ENCODE data around the gene PRR5L.

The PRR5L gene

GRCh38 chr11:36304351-36304750 lies 8.3 kb downstream of the PRR5L start:
- Histone ChIP-seq H3K79me1 (ENCODE audit: low read depth, low read length) (no peaks in the 10 kb centered on the region), H4K8ac (ENCODE audit: low read depth, low read length) (no peak overlapping the region), H3K36me3 (replicated peaks in 1 of 2; ENCODE audit: control insufficient read depth in 2 of 2, insufficient read depth in 2 of 2, low read length in 2 of 2) (no peaks in the 10 kb centered on the region), H2AFZ (ENCODE audit: low read length) (no peak overlapping the region), H2BK12ac (ENCODE audit: low read length) (no peak overlapping the region), H2AK5ac (ENCODE audit: low read depth, low read length) (no peak overlapping the region), H3K4me2 (ENCODE audit: insufficient read depth, low read length, poor library complexity, severe bottlenecking) (no peak overlapping the region), H3K4ac (ENCODE audit: low read length) (no peak overlapping the region), H3K27ac (replicated peaks; ENCODE audit: low read length) (no peak overlapping the region), H2BK120ac (ENCODE audit: low read depth, low read length) (no peak overlapping the region), H3K4me1 (ENCODE audit: control insufficient read depth in 2 of 2, insufficient read depth in 1 of 2, low read depth in 1 of 2, low read length in 2 of 2) (no peaks in the 10 kb centered on the region), H3K9ac (ENCODE audit: low read depth, low read length, poor library complexity) (no peak overlapping the region), H3K9me3 (replicated peaks in 1 of 2; ENCODE audit: control insufficient read depth in 2 of 2, insufficient read depth in 1 of 2, low read depth in 1 of 2, low read length in 2 of 2) (no peaks in the 10 kb centered on the region), H2BK15ac (ENCODE audit: low read length) (no peak overlapping the region), H3K23ac (ENCODE audit: low read depth, low read length, poor library complexity) (no peak overlapping the region), H3K4me3 (ENCODE audit: low read length in 2 of 2) (no peak overlapping the region), H3K14ac (ENCODE audit: low read length) (no peak overlapping the region), H3K18ac (ENCODE audit: low read length) (no peak overlapping the region), H2BK5ac (ENCODE audit: low read length) (no peak overlapping the region), H4K91ac (ENCODE audit: low read depth, low read length, poor library complexity) (no peak overlapping the region), H3K27me3 (ENCODE audit: control insufficient read depth in 3 of 3, insufficient read depth in 3 of 3, low read depth in 1 of 3, low read length in 3 of 3) (no peaks in the 10 kb centered on the region)
- no CpG with 5 or more reads among the region's 1 CpG for WGBS, 2 donors (ENCODE audit: extremely low coverage in 2 of 2, insufficient read length in 2 of 2, insufficient replicate concordance in 1 of 2)
- no peak for DNase-seq (ENCODE audit: low spot score)

GRCh38 chr11:36305047-36305446 lies 9.0 kb downstream of the PRR5L start:
- DNase-seq (ENCODE audit: low spot score) = no peak
- no CpG with 5 or more reads among the region's 1 CpG for WGBS, 2 donors (ENCODE audit: extremely low coverage in 2 of 2, insufficient read length in 2 of 2, insufficient replicate concordance in 1 of 2)
- Histone ChIP-seq H2BK12ac (ENCODE audit: low read length) (no peak overlapping the region), H4K8ac (ENCODE audit: low read depth, low read length) (no peak overlapping the region), H3K79me1 (ENCODE audit: low read depth, low read length) (no peaks in the 10 kb centered on the region), H3K4me3 (ENCODE audit: low read length in 2 of 2) (no peak overlapping the region), H3K4me2 (ENCODE audit: insufficient read depth, low read length, poor library complexity, severe bottlenecking) (no peak overlapping the region), H4K91ac (ENCODE audit: low read depth, low read length, poor library complexity) (no peak overlapping the region), H3K27me3 (ENCODE audit: control insufficient read depth in 3 of 3, insufficient read depth in 3 of 3, low read depth in 1 of 3, low read length in 3 of 3) (no peaks in the 10 kb centered on the region), H2BK15ac (ENCODE audit: low read length) (no peak overlapping the region), H2AFZ (ENCODE audit: low read length) (no peak overlapping the region), H3K9me3 (replicated peaks in 1 of 2; ENCODE audit: control insufficient read depth in 2 of 2, insufficient read depth in 1 of 2, low read depth in 1 of 2, low read length in 2 of 2) (no peaks in the 10 kb centered on the region), H3K18ac (ENCODE audit: low read length) (no peak overlapping the region), H2BK5ac (ENCODE audit: low read length) (no peak overlapping the region), H3K36me3 (replicated peaks in 1 of 2; ENCODE audit: control insufficient read depth in 2 of 2, insufficient read depth in 2 of 2, low read length in 2 of 2) (no peaks in the 10 kb centered on the region), H3K9ac (ENCODE audit: low read depth, low read length, poor library complexity) (no peak overlapping the region), H3K4me1 (ENCODE audit: control insufficient read depth in 2 of 2, insufficient read depth in 1 of 2, low read depth in 1 of 2, low read length in 2 of 2) (no peaks in the 10 kb centered on the region), H3K14ac (ENCODE audit: low read length) (no peak overlapping the region), H2AK5ac (ENCODE audit: low read depth, low read length) (no peak overlapping the region), H3K27ac (replicated peaks; ENCODE audit: low read length) (no peak overlapping the region), H3K23ac (ENCODE audit: low read depth, low read length, poor library complexity) (no peak overlapping the region), H2BK120ac (ENCODE audit: low read depth, low read length) (no peak overlapping the region), H3K4ac (ENCODE audit: low read length) (no peak overlapping the region)

- Histone ChIP-seq H3K4ac (ENCODE audit: low read length) (no peak overlapping the region), H3K23ac (ENCODE audit: low read depth, low read length, poor library complexity) (no peak overlapping the region), H3K18ac (ENCODE audit: low read length) (no peak overlapping the region), H2BK12ac (ENCODE audit: low read length) (no peak overlapping the region), H3K14ac (ENCODE audit: low read length) (no peak overlapping the region), H3K27me3 (ENCODE audit: control insufficient read depth in 3 of 3, insufficient read depth in 3 of 3, low read depth in 1 of 3, low read length in 3 of 3) (no peaks in the 10 kb centered on the region), H4K91ac (ENCODE audit: low read depth, low read length, poor library complexity) (no peak overlapping the region), H3K79me1 (ENCODE audit: low read depth, low read length) (no peaks in the 10 kb centered on the region), H3K27ac (replicated peaks; ENCODE audit: low read length) (no peak overlapping the region), H3K4me2 (ENCODE audit: insufficient read depth, low read length, poor library complexity, severe bottlenecking) (no peak overlapping the region), H3K36me3 (replicated peaks in 1 of 2; ENCODE audit: control insufficient read depth in 2 of 2, insufficient read depth in 2 of 2, low read length in 2 of 2) (no peaks in the 10 kb centered on the region), H3K4me3 (ENCODE audit: low read length in 2 of 2) (no peak overlapping the region), H3K9me3 (replicated peaks in 1 of 2; ENCODE audit: control insufficient read depth in 2 of 2, insufficient read depth in 1 of 2, low read depth in 1 of 2, low read length in 2 of 2) (no peaks in the 10 kb centered on the region), H3K9ac (ENCODE audit: low read depth, low read length, poor library complexity) (no peak overlapping the region), H2AFZ (ENCODE audit: low read length) (no peak overlapping the region), H2AK5ac (ENCODE audit: low read depth, low read length) (no peak overlapping the region), H2BK15ac (ENCODE audit: low read length) (no peak overlapping the region), H3K4me1 (ENCODE audit: control insufficient read depth in 2 of 2, insufficient read depth in 1 of 2, low read depth in 1 of 2, low read length in 2 of 2) (no peaks in the 10 kb centered on the region), H2BK120ac (ENCODE audit: low read depth, low read length) (no peak overlapping the region), H2BK5ac (ENCODE audit: low read length) (no peak overlapping the region), H4K8ac (ENCODE audit: low read depth, low read length) (no peak overlapping the region)
- DNase-seq (ENCODE audit: low spot score) = no peak
- no CpG with 5 or more reads among the region's 3 CpGs for WGBS, 2 donors (ENCODE audit: extremely low coverage in 2 of 2, insufficient read length in 2 of 2, insufficient replicate concordance in 1 of 2)
Observed at GRCh38 chr11:36306888-36307287, 10.8 kb downstream of the PRR5L start.

- no peak overlapping the region for H3K9ac ChIP-seq (ENCODE audit: low read depth, low read length, poor library complexity)
- H3K79me1 ChIP-seq (ENCODE audit: low read depth, low read length) = no peaks in the 10 kb centered on the region
- no peak overlapping the region for H3K23ac ChIP-seq (ENCODE audit: low read depth, low read length, poor library complexity)
- H3K4me3 ChIP-seq (ENCODE audit: low read length in 2 of 2) = no peak overlapping the region
- no peak overlapping the region for H4K91ac ChIP-seq (ENCODE audit: low read depth, low read length, poor library complexity)
- no peak overlapping the region for H3K4me2 ChIP-seq (ENCODE audit: insufficient read depth, low read length, poor library complexity, severe bottlenecking)
- no peak overlapping the region for H2BK120ac ChIP-seq (ENCODE audit: low read depth, low read length)
- H3K18ac ChIP-seq (ENCODE audit: low read length) = no peak overlapping the region
- H3K14ac ChIP-seq (ENCODE audit: low read length) = no peak overlapping the region
- H3K27me3 ChIP-seq (ENCODE audit: control insufficient read depth in 3 of 3, insufficient read depth in 3 of 3, low read depth in 1 of 3, low read length in 3 of 3) = no peaks in the 10 kb centered on the region
- H2AFZ ChIP-seq (ENCODE audit: low read length) = no peak overlapping the region
- no peak overlapping the region for H4K8ac ChIP-seq (ENCODE audit: low read depth, low read length)
- no peaks in the 10 kb centered on the region for H3K4me1 ChIP-seq (ENCODE audit: control insufficient read depth in 2 of 2, insufficient read depth in 1 of 2, low read depth in 1 of 2, low read length in 2 of 2)
- no peaks in the 10 kb centered on the region for H3K36me3 ChIP-seq (replicated peaks in 1 of 2; ENCODE audit: control insufficient read depth in 2 of 2, insufficient read depth in 2 of 2, low read length in 2 of 2)
- no peaks in the 10 kb centered on the region for H3K9me3 ChIP-seq (replicated peaks in 1 of 2; ENCODE audit: control insufficient read depth in 2 of 2, insufficient read depth in 1 of 2, low read depth in 1 of 2, low read length in 2 of 2)
- DNase-seq (ENCODE audit: low spot score) = no peak
- H2BK15ac ChIP-seq (ENCODE audit: low read length) = no peak overlapping the region
- no peak overlapping the region for H3K4ac ChIP-seq (ENCODE audit: low read length)
- WGBS, 2 donors (ENCODE audit: extremely low coverage in 2 of 2, insufficient read length in 2 of 2, insufficient replicate concordance in 1 of 2) = no CpG with 5 or more reads among the region's 1 CpG
- H2BK12ac ChIP-seq (ENCODE audit: low read length) = no peak overlapping the region
- no peak overlapping the region for H2BK5ac ChIP-seq (ENCODE audit: low read length)
- H2AK5ac ChIP-seq (ENCODE audit: low read depth, low read length) = no peak overlapping the region
- no peak overlapping the region for H3K27ac ChIP-seq (replicated peaks; ENCODE audit: low read length)
Observed at GRCh38 chr11:36308577-36308976, 12.5 kb downstream of the PRR5L start.
